Measurements from ENCODE around the gene SMARCE1. TPM values are rescaled to one million over a fixed set of nuclear protein-coding genes. Genes with fewer than 3 reads are reported as not detected.

SMARCE1 gene
- total and polyA plus RNA-seq, 9 donors = 93.2 to 154 (median 122) TPM

- Histone ChIP-seq H3K4me3 (ENCODE audit: low read length) (no peak overlapping the region), H3K4me1 (ENCODE audit: control insufficient read depth, insufficient read depth, low read length) (peaks cover 7% of the 10 kb centered on the region), H3K36me3 (ENCODE audit: control insufficient read depth, insufficient read depth, low read length) (no peaks in the 10 kb centered on the region), H3K27ac (ENCODE audit: low read length) (no peak overlapping the region), H3K27me3 (ENCODE audit: control insufficient read depth, insufficient read depth, low read length) (peaks cover 12% of the 10 kb centered on the region), H3K9me3 (replicated peaks; ENCODE audit: control insufficient read depth, low read depth, low read length) (no peaks in the 10 kb centered on the region)
- WGBS (ENCODE audit: insufficient coverage) = 81% methylated on average over 2 of the region's 5 CpGs
- DNase-seq = no peak
These were observed 34.0 kb downstream of the SMARCE1 start for GRCh38 chr17:40613467-40614154.

GRCh38 chr17:40612599-40613244 is 34.9 kb downstream of the SMARCE1 start:
- DNase-seq = no peak
- no peaks in the 10 kb centered on the region for H3K36me3 ChIP-seq (ENCODE audit: control insufficient read depth, insufficient read depth, low read length)
- H3K9me3 ChIP-seq (replicated peaks; ENCODE audit: control insufficient read depth, low read depth, low read length) = no peaks in the 10 kb centered on the region
- H3K4me1 ChIP-seq (ENCODE audit: control insufficient read depth, insufficient read depth, low read length) = peaks cover 7% of the 10 kb centered on the region
- no peak overlapping the region for H3K27ac ChIP-seq (ENCODE audit: low read length)
- peaks cover 11% of the 10 kb centered on the region for H3K27me3 ChIP-seq (ENCODE audit: control insufficient read depth, insufficient read depth, low read length)
- no peak overlapping the region for H3K4me3 ChIP-seq (ENCODE audit: low read length)
- 70% methylated on average over 10 of the region's 11 CpGs for WGBS (ENCODE audit: insufficient coverage)

GRCh38 chr17:40611840-40612474 is 35.7 kb downstream of the SMARCE1 start:
- Histone ChIP-seq H3K9me3 (replicated peaks; ENCODE audit: control insufficient read depth, low read depth, low read length) (no peaks in the 10 kb centered on the region), H3K27ac (ENCODE audit: low read length) (no peak overlapping the region), H3K27me3 (ENCODE audit: control insufficient read depth, insufficient read depth, low read length) (peaks cover 14% of the 10 kb centered on the region), H3K4me3 (ENCODE audit: low read length) (no peak overlapping the region), H3K36me3 (ENCODE audit: control insufficient read depth, insufficient read depth, low read length) (no peaks in the 10 kb centered on the region), H3K4me1 (ENCODE audit: control insufficient read depth, insufficient read depth, low read length) (peaks cover 7% of the 10 kb centered on the region)
- no peak for DNase-seq
- WGBS (ENCODE audit: insufficient coverage) = no CpG with 5 or more reads among the region's 7 CpGs

- no peak for DNase-seq
- Histone ChIP-seq H3K27ac (ENCODE audit: low read length) (no peak overlapping the region), H3K9me3 (replicated peaks; ENCODE audit: control insufficient read depth, low read depth, low read length) (no peaks in the 10 kb centered on the region), H3K27me3 (ENCODE audit: control insufficient read depth, insufficient read depth, low read length) (peaks cover 9% of the 10 kb centered on the region), H3K4me3 (ENCODE audit: low read length) (no peak overlapping the region), H3K36me3 (ENCODE audit: control insufficient read depth, insufficient read depth, low read length) (no peaks in the 10 kb centered on the region), H3K4me1 (ENCODE audit: control insufficient read depth, insufficient read depth, low read length) (peaks cover 2% of the 10 kb centered on the region)
- 86% methylated on average over 1 of the region's 2 CpGs for WGBS (ENCODE audit: insufficient coverage)
These were observed 37.3 kb downstream of the SMARCE1 start for GRCh38 chr17:40610359-40610758.

GRCh38 chr17:40608061-40608581 is 39.5 kb downstream of the SMARCE1 start:
- Histone ChIP-seq H3K9me3 (replicated peaks; ENCODE audit: control insufficient read depth, low read depth, low read length) (no peaks in the 10 kb centered on the region), H3K4me3 (ENCODE audit: low read length) (no peak overlapping the region), H3K36me3 (ENCODE audit: control insufficient read depth, insufficient read depth, low read length) (no peaks in the 10 kb centered on the region), H3K4me1 (ENCODE audit: control insufficient read depth, insufficient read depth, low read length) (no peaks in the 10 kb centered on the region), H3K27ac (ENCODE audit: low read length) (no peak overlapping the region), H3K27me3 (ENCODE audit: control insufficient read depth, insufficient read depth, low read length) (peaks cover 4% of the 10 kb centered on the region)
- no peak for DNase-seq
- 79% methylated on average over 5 of the region's 6 CpGs for WGBS (ENCODE audit: insufficient coverage)

GRCh38 chr17:40607641-40608040 is 40.0 kb downstream of the SMARCE1 start:
- Histone ChIP-seq H3K27me3 (ENCODE audit: control insufficient read depth, insufficient read depth, low read length) (peaks cover 4% of the 10 kb centered on the region), H3K36me3 (ENCODE audit: control insufficient read depth, insufficient read depth, low read length) (no peaks in the 10 kb centered on the region), H3K9me3 (replicated peaks; ENCODE audit: control insufficient read depth, low read depth, low read length) (no peaks in the 10 kb centered on the region), H3K4me1 (ENCODE audit: control insufficient read depth, insufficient read depth, low read length) (no peaks in the 10 kb centered on the region), H3K27ac (ENCODE audit: low read length) (no peak overlapping the region), H3K4me3 (ENCODE audit: low read length) (no peak overlapping the region)
- WGBS (ENCODE audit: insufficient coverage) = no CpG with 5 or more reads among the region's 5 CpGs
- DNase-seq = no peak

GRCh38 chr17:40606548-40607353 is 40.9 kb downstream of the SMARCE1 start:
- Histone ChIP-seq H3K36me3 (ENCODE audit: control insufficient read depth, insufficient read depth, low read length) (no peaks in the 10 kb centered on the region), H3K27me3 (ENCODE audit: control insufficient read depth, insufficient read depth, low read length) (peaks cover 4% of the 10 kb centered on the region), H3K9me3 (replicated peaks; ENCODE audit: control insufficient read depth, low read depth, low read length) (no peaks in the 10 kb centered on the region), H3K27ac (ENCODE audit: low read length) (no peak overlapping the region), H3K4me3 (ENCODE audit: low read length) (no peak overlapping the region), H3K4me1 (ENCODE audit: control insufficient read depth, insufficient read depth, low read length) (no peaks in the 10 kb centered on the region)
- DNase-seq = no peak
- WGBS (ENCODE audit: insufficient coverage) = no CpG with 5 or more reads among the region's 10 CpGs

GRCh38 chr17:40605306-40605705 is 42.3 kb downstream of the SMARCE1 start:
- Histone ChIP-seq H3K4me1 (ENCODE audit: control insufficient read depth, insufficient read depth, low read length) (no peaks in the 10 kb centered on the region), H3K4me3 (ENCODE audit: low read length) (no peak overlapping the region), H3K27me3 (ENCODE audit: control insufficient read depth, insufficient read depth, low read length) (peaks cover 6% of the 10 kb centered on the region), H3K36me3 (ENCODE audit: control insufficient read depth, insufficient read depth, low read length) (no peaks in the 10 kb centered on the region), H3K9me3 (replicated peaks; ENCODE audit: control insufficient read depth, low read depth, low read length) (no peaks in the 10 kb centered on the region), H3K27ac (ENCODE audit: low read length) (no peak overlapping the region)
- DNase-seq = no peak
- 96% methylated on average over 4 of the region's 6 CpGs for WGBS (ENCODE audit: insufficient coverage)

- H3K4me3 ChIP-seq (ENCODE audit: low read length) = no peak overlapping the region
- no peaks in the 10 kb centered on the region for H3K9me3 ChIP-seq (replicated peaks; ENCODE audit: control insufficient read depth, low read depth, low read length)
- no peaks in the 10 kb centered on the region for H3K36me3 ChIP-seq (ENCODE audit: control insufficient read depth, insufficient read depth, low read length)
- no peak for DNase-seq
- H3K4me1 ChIP-seq (ENCODE audit: control insufficient read depth, insufficient read depth, low read length) = no peaks in the 10 kb centered on the region
- WGBS (ENCODE audit: insufficient coverage) = 79% methylated on average over 6 of the region's 8 CpGs
- H3K27me3 ChIP-seq (ENCODE audit: control insufficient read depth, insufficient read depth, low read length) = peaks cover 6% of the 10 kb centered on the region
- H3K27ac ChIP-seq (ENCODE audit: low read length) = no peak overlapping the region
These were observed 43.1 kb downstream of the SMARCE1 start for GRCh38 chr17:40604327-40605080.
